Inflammatory macrophage treated with lipopolysaccharide for 4 hours (primary cell): Measurements from ENCODE around the gene TIGAR.

Experiments used
- DNase-seq: peaks from one replicate; pipeline ENCODE4 v3.0.0-alpha.2; 2020

The TIGAR gene

DNA sequence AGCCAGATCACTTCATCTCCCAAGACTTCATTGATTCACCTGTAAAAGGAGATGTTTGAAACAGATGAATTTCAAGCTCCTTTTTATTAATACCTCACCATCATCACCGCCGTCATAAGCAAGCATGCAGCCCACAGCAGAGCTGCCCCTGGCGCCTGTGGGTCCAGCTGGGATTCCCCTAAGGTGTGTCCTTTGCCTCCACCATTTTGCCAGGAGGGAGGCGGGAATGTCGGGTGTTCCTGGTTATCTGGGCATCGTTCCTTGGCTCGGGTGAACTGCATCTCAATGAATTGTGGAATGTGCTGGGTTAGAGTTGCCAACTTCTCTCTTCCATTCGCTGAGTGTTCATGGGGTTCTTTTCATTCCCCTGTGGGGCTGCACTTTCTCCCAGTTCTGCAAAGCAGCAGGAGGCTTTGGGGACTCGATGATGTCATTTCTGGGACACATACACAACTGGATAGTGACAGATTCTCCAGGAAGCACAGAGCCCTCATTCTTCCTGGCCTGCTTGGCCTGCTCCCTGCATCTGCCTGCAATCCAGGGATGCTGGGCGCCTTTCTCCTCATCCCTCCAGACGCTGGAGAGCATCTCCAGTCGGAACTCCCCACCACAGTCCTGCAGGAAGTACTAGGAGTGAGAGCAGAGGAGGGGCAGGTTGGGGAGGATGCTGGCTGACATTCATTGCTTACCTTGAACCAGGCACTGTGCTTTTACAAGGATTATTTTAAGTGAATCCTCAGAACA, 37.3 kb upstream of the TIGAR start:
- no peak for DNase-seq

DNA sequence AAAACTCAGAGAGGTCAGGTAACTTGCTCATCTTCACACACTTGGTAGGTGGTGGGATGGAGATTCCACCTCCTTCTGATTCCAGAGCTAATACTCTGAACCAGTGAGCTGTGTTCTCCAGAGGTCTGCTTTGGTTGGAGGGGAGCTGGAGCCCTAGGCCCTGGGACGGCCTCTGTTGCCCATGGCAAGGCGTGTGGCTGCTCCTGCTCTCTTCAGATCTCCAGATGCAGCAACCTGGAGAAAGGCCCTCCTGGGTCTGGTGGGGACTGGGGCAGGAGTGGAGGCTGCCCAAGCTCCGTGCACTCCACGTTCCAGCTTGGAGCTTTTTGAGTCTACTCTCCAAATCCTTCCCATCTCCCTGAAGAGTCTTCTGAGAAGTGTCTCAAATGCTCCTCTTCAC, 36.7 kb upstream of the TIGAR start:
- no peak for DNase-seq

GRCh38 chr12:4285070-4285469, 35.9 kb upstream of the TIGAR start:
- no peak for DNase-seq

DNA sequence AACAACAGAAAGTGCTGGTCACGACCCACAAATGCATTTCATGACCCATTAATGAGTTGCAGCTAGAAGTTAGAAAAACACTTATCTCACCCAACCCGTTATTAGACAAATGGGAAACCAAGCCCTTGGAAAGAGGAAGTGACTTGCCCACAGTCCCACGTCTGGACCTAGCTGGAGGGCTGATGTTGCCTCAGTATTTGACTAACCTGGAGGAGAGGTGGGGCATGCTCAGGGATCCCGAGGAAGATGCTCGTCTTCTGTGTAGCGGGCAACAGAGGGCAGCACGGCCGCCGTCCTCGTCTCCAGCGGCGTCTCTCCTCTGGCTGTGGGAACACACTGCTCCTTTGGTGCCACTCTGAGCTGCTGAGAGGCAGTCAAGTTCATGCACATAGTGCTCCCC, 34.8 kb upstream of the TIGAR start:
- DNase-seq: peak; percentile 88

DNA sequence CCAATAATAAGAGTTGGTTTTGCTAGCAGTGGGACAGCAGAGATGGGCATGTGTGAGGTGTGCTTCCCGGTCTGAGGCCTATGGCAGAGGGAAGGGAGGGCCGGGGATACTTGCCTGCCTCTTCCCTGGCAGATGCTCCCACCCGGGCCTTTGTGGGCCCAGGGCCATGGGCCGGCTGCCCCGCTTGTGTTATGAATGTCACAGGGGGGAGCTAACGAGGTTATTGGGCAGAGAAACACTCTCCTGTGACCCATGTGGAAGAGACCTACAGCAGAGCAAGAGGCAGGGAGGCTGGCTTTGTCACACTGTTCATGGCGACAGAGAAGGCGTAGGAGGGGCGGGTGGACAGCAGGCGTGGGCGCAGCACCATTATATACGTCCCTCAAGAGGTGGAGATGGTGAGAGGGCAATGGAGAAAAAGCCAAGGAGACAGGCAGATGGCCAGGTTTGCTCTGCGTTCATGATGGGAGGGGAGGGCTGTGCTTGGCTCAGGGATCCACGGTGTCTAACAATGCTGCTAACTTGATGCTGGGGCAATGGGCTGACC, 34.2 kb upstream of the TIGAR start:
- DNase-seq: no peak

GRCh38 chr12:4287325-4288211, 33.4 kb upstream of the TIGAR start:
- DNase-seq: peak; percentile 86

GRCh38 chr12:4288296-4289131, 32.5 kb upstream of the TIGAR start:
- DNase-seq: peak; percentile 85

- DNase-seq: peak; percentile 83
Observed at GRCh38 chr12:4289231-4289878, 31.7 kb upstream of the TIGAR start.

- DNase-seq: no peak
Observed at GRCh38 chr12:4289998-4290790, 30.8 kb upstream of the TIGAR start.

DNA sequence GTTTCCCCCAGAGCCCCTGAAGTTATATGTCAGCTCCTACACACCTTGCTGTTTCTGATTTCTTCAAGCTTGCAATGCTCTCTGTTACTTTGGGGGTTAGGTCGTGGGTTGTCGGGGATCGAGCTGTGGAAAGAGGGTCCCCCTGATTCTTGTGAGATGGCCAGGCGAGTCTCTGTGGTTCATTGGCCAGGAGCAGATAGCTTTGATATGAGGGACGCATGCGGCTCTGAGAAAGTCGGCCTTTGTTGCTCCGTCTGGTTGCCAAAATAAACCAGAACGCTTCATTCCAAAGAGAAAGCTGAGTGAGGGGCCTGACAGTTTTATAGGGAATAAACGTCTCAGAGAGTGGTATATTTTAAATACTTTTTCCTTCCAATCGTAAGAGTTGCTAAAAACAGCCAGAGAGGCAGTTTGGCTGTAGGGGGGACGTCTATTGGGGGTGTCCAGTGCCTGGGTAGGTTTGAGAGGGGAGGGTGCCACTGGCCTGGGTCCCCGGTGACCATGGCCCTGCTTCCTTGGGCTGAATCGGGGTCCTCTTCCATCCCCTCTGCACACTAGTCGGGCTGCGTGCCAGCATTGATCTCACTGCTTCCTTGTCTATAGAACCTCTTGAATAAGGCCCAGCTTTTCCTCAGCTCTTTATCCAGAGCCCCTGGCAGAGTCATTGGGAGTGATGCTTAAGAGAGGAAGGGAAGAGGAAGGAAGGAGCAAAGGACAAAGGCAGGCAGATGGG, 28.5 kb upstream of the TIGAR start:
- no peak for DNase-seq

GRCh38 chr12:4293299-4293965, 27.6 kb upstream of the TIGAR start:
- DNase-seq: peak; percentile 43

- no peak for DNase-seq
Observed at GRCh38 chr12:4293966-4294505, 27.0 kb upstream of the TIGAR start.

GRCh38 chr12:4296751-4297150, 24.3 kb upstream of the TIGAR start:
- DNase-seq: no peak

- DNase-seq: no peak
Observed at GRCh38 chr12:4297617-4298016, 23.4 kb upstream of the TIGAR start.

GRCh38 chr12:4300883-4301282, 20.1 kb upstream of the TIGAR start:
- no peak for DNase-seq

DNA sequence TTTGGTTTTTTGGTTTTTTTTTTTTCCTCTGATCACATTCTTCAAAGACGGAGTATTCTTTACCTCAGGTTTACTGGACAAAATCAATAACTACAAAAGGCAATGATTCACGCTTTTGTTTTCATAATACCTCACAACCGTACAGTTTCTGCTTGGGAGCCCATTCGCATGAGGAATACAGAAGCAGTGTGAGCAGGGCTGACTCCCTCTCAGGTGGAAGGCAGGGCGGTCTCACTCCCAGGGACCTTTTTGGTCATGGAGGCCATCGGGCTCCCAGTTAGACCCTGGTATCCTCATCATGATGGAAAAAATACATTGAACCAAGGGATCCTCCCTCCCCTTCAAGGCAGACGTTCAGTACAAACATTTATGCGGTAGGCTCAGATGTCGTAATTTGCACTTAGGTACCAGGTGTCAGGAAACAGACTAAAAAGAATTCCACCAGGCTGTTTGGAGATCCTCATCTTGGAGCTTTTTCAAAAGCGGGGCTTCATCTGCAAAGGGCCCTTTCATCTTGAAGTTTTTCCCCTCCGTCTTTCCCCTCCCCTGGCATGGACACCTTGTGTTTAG, 19.0 kb upstream of the TIGAR start:
- no peak for DNase-seq

DNA sequence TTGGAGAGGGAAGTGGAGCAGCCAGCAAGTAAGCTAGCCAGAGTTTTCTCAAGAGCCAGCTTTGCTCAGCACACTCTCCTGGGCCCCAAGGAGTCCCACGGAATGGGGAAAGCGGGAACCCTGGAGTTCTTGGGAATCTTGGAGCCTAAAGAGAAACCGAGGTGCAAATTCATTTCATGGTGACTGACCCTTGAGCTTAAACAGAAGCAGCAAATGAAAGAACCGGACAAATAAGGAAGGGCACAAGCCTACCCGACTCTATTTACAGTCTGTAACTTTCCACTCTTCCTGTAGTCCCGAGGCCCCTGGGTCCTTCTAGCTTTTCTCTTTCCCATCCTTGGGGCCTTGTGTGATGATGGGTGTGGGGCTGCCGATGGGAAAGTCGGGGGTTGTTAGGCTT, 18.1 kb upstream of the TIGAR start:
- no peak for DNase-seq

GRCh38 chr12:4303750-4304149, 17.3 kb upstream of the TIGAR start:
- DNase-seq: no peak

DNA sequence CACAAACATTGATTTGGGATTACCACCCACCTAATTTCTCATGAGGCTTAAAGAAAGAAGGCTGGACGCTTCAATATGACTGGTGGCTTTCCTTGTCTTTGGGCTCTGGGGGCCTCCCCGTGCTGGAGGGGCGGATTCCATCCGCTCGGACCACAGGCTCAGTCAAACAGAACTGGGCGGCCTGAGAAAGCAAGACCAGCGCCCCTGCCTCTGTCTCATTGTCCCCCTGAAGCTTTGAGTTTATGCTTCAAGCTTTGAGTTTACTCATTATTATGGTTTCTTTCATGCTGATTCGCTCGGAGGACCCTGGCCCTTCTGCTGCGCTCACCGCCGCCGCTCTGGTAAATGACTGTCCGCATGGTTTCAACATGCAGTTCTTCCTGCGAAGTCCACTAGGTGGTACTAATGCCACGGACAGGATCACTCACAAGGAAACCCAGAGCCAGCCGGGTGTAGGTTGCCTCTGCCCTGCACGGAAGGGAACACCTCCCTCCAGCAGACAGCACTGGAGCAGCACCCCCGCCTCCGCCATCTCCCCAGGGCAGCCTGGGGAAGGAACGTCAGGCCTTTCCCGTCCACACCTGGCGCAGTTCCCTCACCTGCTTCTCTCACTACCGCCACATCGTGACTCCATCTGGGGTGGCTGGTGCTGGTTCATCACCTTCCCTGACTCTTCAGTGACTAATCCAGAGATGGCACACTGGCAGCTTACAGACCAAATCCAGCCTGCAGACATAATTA, 13.2 kb upstream of the TIGAR start:
- peak; percentile 53 for DNase-seq
